ENCODE results near the gene PLD3.
"Not testable (repeated sequence)": the region's sequence is repeated elsewhere in the genome, so short reads cannot be mapped to it uniquely, and the experiment has no call there.

Gene PLD3

GRCh38 chr19:40363069-40363468 is 14.6 kb downstream of the PLD3 start:
- H3K27me3 ChIP-seq (ENCODE audit: low read depth): no peaks in the 10 kb centered on the region
- H3K9me3 ChIP-seq: no peaks in the 10 kb centered on the region
- no peak for DNase-seq (ENCODE audit: low spot score in 2 of 2)
- in situ Hi-C loops (cut with MboI; ENCODE audit: low sequenced_read_pairs): no loop called here
- no peaks in the 10 kb centered on the region for H3K4me1 ChIP-seq
- H3K36me3 ChIP-seq (replicated peaks): no peaks in the 10 kb centered on the region; the same call in 1 of the 2 replicates
- no peak overlapping the region for H3K4me3 ChIP-seq

GRCh38 chr19:40365010-40365409 is 16.5 kb downstream of the PLD3 start:
- in situ Hi-C loops (cut with MboI; ENCODE audit: low sequenced_read_pairs): no loop called here

GRCh38 chr19:40365613-40366401 is 17.3 kb downstream of the PLD3 start:
- in situ Hi-C loops (cut with MboI; ENCODE audit: low sequenced_read_pairs): no loop called here
- DNase-seq (ENCODE audit: low spot score in 2 of 2): no peak
- Histone ChIP-seq H3K27me3 (ENCODE audit: low read depth) (no peaks in the 10 kb centered on the region), H3K36me3 (replicated peaks) (no peaks in the 10 kb centered on the region; the same call in 1 of the 2 replicates), H3K4me1 (no peaks in the 10 kb centered on the region), H3K4me3 (no peak overlapping the region), H3K9me3 (no peaks in the 10 kb centered on the region)

More at GRCh38 chr19:40365010-40365409, 16.5 kb downstream of the PLD3 start:
- H3K9me3 ChIP-seq: no peaks in the 10 kb centered on the region
- H3K27me3 ChIP-seq (ENCODE audit: low read depth): no peaks in the 10 kb centered on the region
- no peak for DNase-seq (ENCODE audit: low spot score in 2 of 2)
- H3K36me3 ChIP-seq (replicated peaks): no peaks in the 10 kb centered on the region; the same call in 1 of the 2 replicates
- H3K4me1 ChIP-seq: no peaks in the 10 kb centered on the region
- no peak overlapping the region for H3K4me3 ChIP-seq

GRCh38 chr19:40366697-40367561 is 18.4 kb downstream of the PLD3 start:
- Histone ChIP-seq H3K4me1 (no peaks in the 10 kb centered on the region), H3K27me3 (ENCODE audit: low read depth) (no peaks in the 10 kb centered on the region), H3K36me3 (replicated peaks) (no peaks in the 10 kb centered on the region; the same call in 1 of the 2 replicates), H3K9me3 (no peaks in the 10 kb centered on the region), H3K4me3 (no peak overlapping the region)
- DNase-seq (ENCODE audit: low spot score in 2 of 2): no peak
- in situ Hi-C loops (cut with MboI; ENCODE audit: low sequenced_read_pairs): no loop called here

- H3K27me3 ChIP-seq (ENCODE audit: low read depth): no peaks in the 10 kb centered on the region
- in situ Hi-C loops (cut with MboI; ENCODE audit: low sequenced_read_pairs): no loop called here
- no peaks in the 10 kb centered on the region for H3K9me3 ChIP-seq
- no peaks in the 10 kb centered on the region; the same call in 1 of the 2 replicates for H3K36me3 ChIP-seq (replicated peaks)
- no peaks in the 10 kb centered on the region for H3K4me1 ChIP-seq
- no peak for DNase-seq (ENCODE audit: low spot score in 2 of 2)
- no peak overlapping the region for H3K4me3 ChIP-seq
These were observed 19.3 kb downstream of the PLD3 start for GRCh38 chr19:40367577-40368434.

- no peaks in the 10 kb centered on the region for H3K9me3 ChIP-seq
- no peaks in the 10 kb centered on the region for H3K27me3 ChIP-seq (ENCODE audit: low read depth)
- no peak overlapping the region for H3K4me3 ChIP-seq
- DNase-seq (ENCODE audit: low spot score in 2 of 2): no peak
- in situ Hi-C loops (cut with MboI; ENCODE audit: low sequenced_read_pairs): no loop called here
- no peaks in the 10 kb centered on the region for H3K4me1 ChIP-seq
- no peaks in the 10 kb centered on the region; the same call in 1 of the 2 replicates for H3K36me3 ChIP-seq (replicated peaks)
These were observed 21.3 kb downstream of the PLD3 start for GRCh38 chr19:40369797-40370196.

- H3K9me3 ChIP-seq; H3K4me1 ChIP-seq; in situ Hi-C loops (cut with MboI; ENCODE audit: low sequenced_read_pairs); H3K27me3 ChIP-seq (ENCODE audit: low read depth); DNase-seq (ENCODE audit: low spot score in 2 of 2); H3K4me3 ChIP-seq; H3K36me3 ChIP-seq (replicated peaks): not testable (repeated sequence)
These were observed 21.8 kb downstream of the PLD3 start for GRCh38 chr19:40370253-40370652.

- no peaks in the 10 kb centered on the region for H3K9me3 ChIP-seq
- H3K27me3 ChIP-seq (ENCODE audit: low read depth): no peaks in the 10 kb centered on the region
- no peaks in the 10 kb centered on the region for H3K4me1 ChIP-seq
- no peaks in the 10 kb centered on the region; the same call in 1 of the 2 replicates for H3K36me3 ChIP-seq (replicated peaks)
- no peak for DNase-seq (ENCODE audit: low spot score in 2 of 2)
- in situ Hi-C loops (cut with MboI; ENCODE audit: low sequenced_read_pairs): no loop called here
- no peak overlapping the region for H3K4me3 ChIP-seq
These were observed 22.7 kb downstream of the PLD3 start for GRCh38 chr19:40370997-40371801.

- in situ Hi-C loops (cut with MboI; ENCODE audit: low sequenced_read_pairs): no loop called here
- H3K4me1 ChIP-seq: no peaks in the 10 kb centered on the region
- no peak overlapping the region for H3K4me3 ChIP-seq
- H3K36me3 ChIP-seq (replicated peaks): no peaks in the 10 kb centered on the region; the same call in 1 of the 2 replicates
- no peaks in the 10 kb centered on the region for H3K9me3 ChIP-seq
- DNase-seq (ENCODE audit: low spot score in 2 of 2): no peak
- no peaks in the 10 kb centered on the region for H3K27me3 ChIP-seq (ENCODE audit: low read depth)
These were observed 23.3 kb downstream of the PLD3 start for GRCh38 chr19:40371802-40372122.

GRCh38 chr19:40374084-40374483 is 25.6 kb downstream of the PLD3 start:
- Histone ChIP-seq H3K4me1 (no peaks in the 10 kb centered on the region), H3K27me3 (ENCODE audit: low read depth) (no peaks in the 10 kb centered on the region), H3K4me3 (no peak overlapping the region), H3K9me3 (no peaks in the 10 kb centered on the region), H3K36me3 (replicated peaks) (no peaks in the 10 kb centered on the region)
- in situ Hi-C loops (cut with MboI; ENCODE audit: low sequenced_read_pairs): no loop called here
- no peak for DNase-seq (ENCODE audit: low spot score in 2 of 2)

GRCh38 chr19:40376286-40376862 is 27.9 kb downstream of the PLD3 start:
- Histone ChIP-seq H3K36me3 (replicated peaks) (no peaks in the 10 kb centered on the region), H3K9me3 (no peaks in the 10 kb centered on the region), H3K4me1 (no peaks in the 10 kb centered on the region), H3K4me3 (no peak overlapping the region), H3K27me3 (ENCODE audit: low read depth) (no peaks in the 10 kb centered on the region)
- no peak for DNase-seq (ENCODE audit: low spot score in 2 of 2)
- in situ Hi-C loops (cut with MboI; ENCODE audit: low sequenced_read_pairs): no loop called here

- no peaks in the 10 kb centered on the region for H3K36me3 ChIP-seq (replicated peaks)
- H3K4me3 ChIP-seq: no peak overlapping the region
- no peak for DNase-seq (ENCODE audit: low spot score in 2 of 2)
- no peaks in the 10 kb centered on the region for H3K27me3 ChIP-seq (ENCODE audit: low read depth)
- in situ Hi-C loops (cut with MboI; ENCODE audit: low sequenced_read_pairs): no loop called here
- H3K9me3 ChIP-seq: no peaks in the 10 kb centered on the region
- H3K4me1 ChIP-seq: no peaks in the 10 kb centered on the region
These were observed 29.4 kb downstream of the PLD3 start for GRCh38 chr19:40377876-40378385.
